Left hindlimb (tissue), 1 donor: ENCODE measurements around the gene ATXN2.
A peak's percentile ranks its signal among the peaks of the same experiment; 100 is the strongest.

Source experiments
- DNase-seq: peaks from one replicate; pipeline ENCODE4 v3.0.0-alpha.2; 2018

Gene ATXN2

DNA sequence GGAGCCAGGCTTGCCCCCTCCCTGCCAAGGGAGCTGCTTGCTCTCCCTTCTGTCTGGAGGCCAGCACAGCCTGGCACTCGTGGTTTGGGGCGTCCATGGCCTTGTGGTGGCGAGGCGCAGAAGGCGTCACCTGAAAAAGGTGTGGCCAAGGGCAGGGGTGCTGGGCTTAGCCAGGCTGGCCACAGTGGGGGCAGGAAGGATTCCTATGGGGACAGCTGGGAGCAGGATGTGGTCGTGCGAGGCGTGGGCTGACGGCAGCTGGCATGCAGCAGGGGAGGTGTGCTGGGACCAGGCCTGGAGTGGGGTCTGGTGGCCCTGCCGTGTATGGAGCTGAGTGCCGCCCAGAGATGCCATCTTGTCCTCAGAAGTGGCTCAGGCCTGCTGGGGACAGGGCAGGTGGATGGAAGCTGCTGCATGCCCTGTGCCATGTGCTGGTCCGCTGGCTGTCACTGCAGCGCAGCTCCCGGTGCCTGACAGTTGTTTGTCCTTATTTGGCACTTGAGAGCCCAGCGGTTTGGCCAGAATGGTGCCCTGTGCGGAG is 163.4 kb downstream of the ATXN2 start:
- no peak for DNase-seq

DNA sequence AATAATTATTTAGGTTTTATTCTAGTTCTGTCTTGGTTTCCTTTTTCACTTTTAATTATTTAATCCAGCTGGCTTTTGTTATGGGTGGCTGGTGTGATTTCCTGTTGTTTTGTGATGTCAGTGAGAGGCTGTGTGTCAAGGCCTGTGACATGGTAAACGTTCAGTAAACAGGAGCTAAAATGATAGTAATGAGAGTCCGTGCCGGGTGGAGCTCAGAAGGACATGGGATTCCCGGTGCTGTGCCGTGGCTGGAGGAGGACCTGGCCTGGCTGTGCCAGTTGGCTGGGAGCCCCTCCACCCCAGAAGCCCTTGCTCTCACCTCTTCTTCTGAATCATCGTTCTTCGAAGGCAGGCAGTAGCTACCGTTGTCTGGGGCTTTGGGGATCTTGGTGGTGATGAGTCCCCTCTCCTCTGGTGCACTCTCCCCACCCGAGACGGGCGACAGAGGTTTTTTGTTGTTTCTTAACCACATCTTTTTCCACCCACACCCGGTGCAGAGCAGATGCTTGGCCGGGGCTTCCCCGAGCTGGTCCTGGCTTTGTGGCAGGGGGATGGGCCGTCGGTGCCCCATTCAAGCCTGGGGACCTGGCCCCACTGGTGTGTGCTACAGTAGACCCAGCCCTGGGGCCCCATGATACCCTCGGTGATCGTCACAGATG is 164.3 kb downstream of the ATXN2 start:
- DNase-seq: no peak

- DNase-seq: no peak
Measured at GRCh38 chr12:111434049-111434448, 165.1 kb downstream of the ATXN2 start.

DNA sequence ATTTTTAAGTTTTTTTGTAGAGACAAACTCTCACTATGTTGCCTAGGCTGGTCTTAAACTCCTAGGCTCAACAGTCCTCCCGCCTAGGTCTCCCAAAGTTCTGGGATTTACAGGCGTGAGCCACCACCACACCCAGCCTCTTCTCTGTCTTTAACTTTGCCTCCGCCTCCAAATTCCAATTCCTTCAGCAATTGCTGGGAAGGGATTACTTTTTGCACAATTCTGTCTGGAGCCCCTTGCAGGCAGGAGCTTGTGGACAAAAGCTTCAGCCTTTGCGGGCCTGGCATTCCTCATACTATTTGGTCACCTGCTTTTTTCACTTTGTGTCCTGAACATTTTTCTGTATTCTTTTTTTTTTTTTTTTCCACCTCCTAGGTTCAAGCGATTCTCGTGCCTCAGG is 167.3 kb downstream of the ATXN2 start:
- DNase-seq: no peak

- no peak for DNase-seq
Measured at GRCh38 chr12:111430433-111431353, 168.4 kb downstream of the ATXN2 start.

- DNase-seq: no peak
Measured at GRCh38 chr12:111429828-111430432, 169.2 kb downstream of the ATXN2 start.

GRCh38 chr12:111428728-111429175 is 170.4 kb downstream of the ATXN2 start:
- no peak for DNase-seq

GRCh38 chr12:111428081-111428727 is 170.9 kb downstream of the ATXN2 start:
- DNase-seq: no peak

- no peak for DNase-seq
Measured at GRCh38 chr12:111427417-111428074, 171.6 kb downstream of the ATXN2 start.

DNA sequence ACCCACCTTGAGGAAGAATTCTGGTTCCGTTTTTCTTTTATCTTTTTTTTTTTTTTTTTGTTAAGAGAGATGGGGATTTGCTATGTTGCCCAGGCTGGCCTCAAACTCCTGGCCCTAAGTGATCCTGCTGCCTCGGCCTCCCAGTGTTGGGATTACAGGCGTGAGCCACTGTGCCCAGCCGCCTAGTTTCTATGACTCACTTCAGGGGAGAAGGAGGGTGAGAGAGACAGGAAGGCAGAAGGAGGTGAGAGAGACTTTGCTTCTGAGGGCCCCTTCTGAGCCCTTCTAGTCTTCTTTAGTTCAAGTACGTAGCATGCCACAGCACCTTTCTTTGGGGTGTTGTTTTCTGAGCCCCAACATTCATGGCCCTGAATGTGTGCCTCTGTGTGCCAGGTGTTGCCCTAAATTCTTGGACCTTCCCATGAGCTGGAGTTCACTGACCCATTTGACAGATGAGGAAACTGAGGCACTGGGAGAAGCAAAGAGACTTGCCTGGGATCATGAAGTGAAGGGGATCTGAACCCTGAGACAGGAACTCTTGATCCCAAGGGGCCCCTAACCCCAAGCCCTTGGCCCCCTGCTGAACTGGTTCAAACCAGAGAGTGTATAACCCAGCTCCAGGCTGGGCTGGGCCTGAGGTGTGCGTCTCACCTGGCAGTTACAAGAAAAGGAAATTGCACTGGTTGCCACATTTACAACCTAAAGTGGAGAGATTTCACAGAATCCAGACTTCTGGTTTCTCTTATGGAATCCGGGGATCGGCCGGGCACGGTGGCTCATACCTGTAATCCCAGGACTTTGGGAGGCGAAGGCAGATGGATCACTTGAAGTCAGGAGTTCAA is 172.6 kb downstream of the ATXN2 start:
- no peak for DNase-seq

GRCh38 chr12:111425655-111426054 is 173.5 kb downstream of the ATXN2 start:
- no peak for DNase-seq

DNA sequence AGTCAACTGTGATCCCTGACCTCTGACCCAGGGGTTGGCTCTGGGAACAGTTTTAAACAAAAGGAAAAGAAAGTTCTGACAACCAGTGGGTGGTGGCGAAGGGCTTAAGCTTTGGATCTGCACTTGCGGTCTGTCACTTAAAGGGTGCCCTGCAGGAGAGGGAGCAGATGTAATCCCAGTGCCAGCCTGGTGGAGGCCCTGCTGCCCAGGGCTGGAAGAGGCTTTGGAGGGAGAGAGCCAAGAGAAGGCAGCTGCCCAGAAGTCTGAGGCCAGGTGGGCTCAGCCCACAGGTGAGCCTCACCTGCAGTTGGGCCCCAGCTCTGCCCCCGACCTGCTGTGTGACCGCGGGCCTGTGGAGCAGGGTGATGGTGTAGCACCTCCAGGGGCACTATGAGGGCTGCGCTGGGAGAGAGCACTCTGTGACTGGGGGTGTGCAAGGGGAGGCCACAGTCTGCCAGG is 174.3 kb downstream of the ATXN2 start:
- no peak for DNase-seq

GRCh38 chr12:111424189-111424792 is 174.8 kb downstream of the ATXN2 start:
- no peak for DNase-seq

DNA sequence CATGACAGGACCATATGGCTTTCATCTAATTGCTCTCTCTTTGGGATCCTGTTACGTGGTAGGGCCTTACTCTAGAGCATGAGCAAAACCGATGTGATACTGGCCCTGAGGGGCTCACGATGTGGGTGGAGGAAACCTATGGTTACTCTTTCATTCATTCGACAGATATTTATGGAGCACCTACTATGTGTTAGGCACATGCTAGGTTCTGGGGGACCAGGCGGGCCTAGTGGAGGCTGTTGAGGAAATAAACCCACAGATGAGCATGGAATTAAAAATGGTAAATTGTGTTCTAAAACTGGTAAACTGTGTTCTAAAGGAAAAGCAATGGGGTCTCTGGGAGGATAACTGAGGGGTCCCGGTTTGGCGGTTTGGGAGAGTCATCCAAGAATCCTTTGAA is 178.6 kb downstream of the ATXN2 start:
- DNase-seq: no peak

DNA sequence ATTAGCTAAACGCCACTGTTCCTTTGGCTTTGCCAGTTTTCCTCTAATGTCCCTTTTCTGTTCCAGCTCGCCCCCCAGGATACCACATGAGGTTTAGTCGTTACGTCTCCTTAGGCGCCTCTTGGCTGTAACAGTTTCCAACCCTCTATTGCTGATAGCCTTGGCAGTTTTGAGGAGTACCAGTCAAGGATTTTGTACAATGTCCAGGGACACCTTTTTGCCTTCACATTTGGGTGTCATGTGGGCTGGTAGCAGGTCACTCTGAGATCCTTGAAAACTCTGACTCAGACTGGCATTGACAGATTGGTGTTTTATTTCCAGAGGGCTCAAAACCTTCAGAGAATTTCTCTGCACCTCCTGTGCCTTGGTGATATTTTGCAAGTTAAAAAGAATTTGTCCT is 179.3 kb downstream of the ATXN2 start:
- DNase-seq: no peak

- peak; percentile 18 for DNase-seq
Measured at GRCh38 chr12:111418594-111418880, 180.6 kb downstream of the ATXN2 start.

- DNase-seq: no peak
Measured at GRCh38 chr12:111417784-111418593, 181.1 kb downstream of the ATXN2 start.

- DNase-seq: no peak
Measured at GRCh38 chr12:111417290-111417689, 181.8 kb downstream of the ATXN2 start.

GRCh38 chr12:111414711-111415252 is 184.3 kb downstream of the ATXN2 start:
- DNase-seq: no peak
